ENCODE results near the gene BCO1.

Gene BCO1

DNA sequence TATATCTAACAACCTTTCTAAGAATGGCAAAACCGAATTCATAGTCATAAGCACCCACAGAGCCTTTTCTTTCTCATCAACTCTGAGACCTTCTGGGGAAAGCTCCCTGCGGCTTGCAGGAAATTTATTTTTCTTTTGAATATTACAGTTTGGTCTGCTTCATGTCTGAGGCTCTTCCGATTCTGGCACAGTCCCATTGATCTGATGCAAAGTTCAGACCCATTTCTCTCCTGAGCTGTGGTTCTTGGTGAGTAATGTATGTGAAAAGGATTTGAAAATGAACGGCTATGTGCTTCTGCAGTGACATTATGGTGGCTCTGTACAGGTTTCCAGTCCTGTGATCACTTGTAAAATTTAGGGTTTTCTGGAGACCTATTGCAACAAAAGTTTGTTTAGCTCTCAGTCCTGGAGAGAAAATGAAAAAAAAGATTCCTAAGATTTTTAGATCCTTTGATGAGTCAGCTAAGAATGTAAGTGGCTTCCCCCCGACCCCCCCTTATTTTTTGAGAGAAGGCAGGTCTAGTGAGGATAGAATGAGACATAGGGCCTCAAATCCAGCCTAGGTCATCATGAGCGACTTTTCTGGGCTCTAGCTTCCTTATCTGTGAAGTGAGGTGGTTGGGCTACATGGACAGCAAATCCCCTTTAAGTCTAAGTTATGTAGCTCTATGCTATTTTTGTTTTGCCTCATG lies 80.9 kb downstream of the BCO1 start:
- DNase-seq (ENCODE audit: extremely low read depth, low read depth): no peak
- TF ChIP-seq, protein P1, sequence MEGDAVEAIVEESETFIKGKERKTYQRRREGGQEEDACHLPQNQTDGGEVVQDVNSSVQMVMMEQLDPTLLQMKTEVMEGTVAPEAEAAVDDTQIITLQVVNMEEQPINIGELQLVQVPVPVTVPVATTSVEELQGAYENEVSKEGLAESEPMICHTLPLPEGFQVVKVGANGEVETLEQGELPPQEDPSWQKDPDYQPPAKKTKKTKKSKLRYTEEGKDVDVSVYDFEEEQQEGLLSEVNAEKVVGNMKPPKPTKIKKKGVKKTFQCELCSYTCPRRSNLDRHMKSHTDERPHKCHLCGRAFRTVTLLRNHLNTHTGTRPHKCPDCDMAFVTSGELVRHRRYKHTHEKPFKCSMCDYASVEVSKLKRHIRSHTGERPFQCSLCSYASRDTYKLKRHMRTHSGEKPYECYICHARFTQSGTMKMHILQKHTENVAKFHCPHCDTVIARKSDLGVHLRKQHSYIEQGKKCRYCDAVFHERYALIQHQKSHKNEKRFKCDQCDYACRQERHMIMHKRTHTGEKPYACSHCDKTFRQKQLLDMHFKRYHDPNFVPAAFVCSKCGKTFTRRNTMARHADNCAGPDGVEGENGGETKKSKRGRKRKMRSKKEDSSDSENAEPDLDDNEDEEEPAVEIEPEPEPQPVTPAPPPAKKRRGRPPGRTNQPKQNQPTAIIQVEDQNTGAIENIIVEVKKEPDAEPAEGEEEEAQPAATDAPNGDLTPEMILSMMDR (IDR thresholded peaks at IDR 0.05; ENCODE audit: low read depth, low read length): no peak

- TF ChIP-seq, protein P1 (IDR thresholded peaks at IDR 0.05; ENCODE audit: low read depth, low read length): no peak
- no peak for DNase-seq (ENCODE audit: extremely low read depth, low read depth)
These were observed 82.5 kb downstream of the BCO1 start for GRCh38 chr16:81321039-81321438.

DNA sequence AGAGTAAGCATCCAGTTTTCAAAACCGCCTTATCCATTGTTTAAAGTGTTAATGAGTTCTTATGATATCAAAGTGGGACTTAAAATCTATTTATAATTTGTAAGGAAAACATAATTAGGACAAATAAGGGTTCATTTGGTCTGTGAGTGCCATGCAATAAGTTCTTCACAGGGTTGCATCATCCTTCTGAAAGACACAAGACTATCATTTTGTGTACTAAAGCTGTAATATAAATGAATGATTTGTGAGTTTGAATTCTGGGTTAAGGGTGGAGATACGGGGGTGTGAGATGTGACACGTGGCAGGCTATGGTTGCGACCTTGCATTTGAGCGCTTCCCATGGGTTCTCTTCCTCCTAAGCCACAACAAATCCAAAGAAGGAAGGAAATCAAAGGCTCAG lies 83.0 kb downstream of the BCO1 start:
- DNase-seq (ENCODE audit: extremely low read depth, low read depth): no peak
- TF ChIP-seq, protein P1 (IDR thresholded peaks at IDR 0.05; ENCODE audit: low read depth, low read length): no peak

- DNase-seq (ENCODE audit: extremely low read depth, low read depth): no peak
- TF ChIP-seq, protein P1 (IDR thresholded peaks at IDR 0.05; ENCODE audit: low read depth, low read length): no peak
These were observed 86.3 kb downstream of the BCO1 start for GRCh38 chr16:81324808-81325207.

- TF ChIP-seq, protein P1 (IDR thresholded peaks at IDR 0.05; ENCODE audit: low read depth, low read length): no peak
- DNase-seq (ENCODE audit: extremely low read depth, low read depth): no peak
These were observed 88.5 kb downstream of the BCO1 start for GRCh38 chr16:81327011-81327410.

DNA sequence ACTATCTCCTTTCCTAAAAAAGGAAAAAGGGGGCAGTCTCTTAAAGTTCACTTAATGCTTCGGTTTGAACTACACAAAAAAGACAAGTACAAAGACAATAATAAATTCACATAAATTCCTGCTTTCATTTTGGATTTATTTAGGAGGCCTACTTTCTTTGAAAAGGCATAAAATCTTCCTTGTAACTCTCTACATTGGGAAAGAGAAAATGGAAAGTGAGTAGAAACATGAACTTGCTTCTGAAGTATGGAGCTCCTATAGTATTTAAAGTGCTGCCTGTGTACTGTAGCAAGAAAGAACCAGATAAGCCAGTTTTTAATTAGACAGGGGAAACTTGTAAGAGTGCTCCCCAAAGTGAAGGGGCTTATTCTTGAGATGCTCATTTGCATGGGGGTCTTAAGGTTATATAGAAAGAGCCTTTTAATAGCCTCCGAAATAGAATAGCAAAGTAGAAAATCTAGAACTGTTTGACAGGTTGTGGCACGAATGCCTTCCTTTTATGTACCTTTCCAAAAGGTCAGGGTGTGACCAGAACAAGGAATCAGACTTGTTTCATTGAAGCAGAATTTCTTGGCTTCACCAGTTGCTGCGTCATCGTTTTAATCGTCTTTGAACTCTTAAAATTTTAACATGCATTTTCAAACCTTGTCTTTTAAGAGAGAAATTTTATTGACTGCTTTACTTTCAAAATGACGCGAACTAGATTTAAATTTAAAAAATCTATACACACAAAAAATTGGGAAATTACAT lies 89.1 kb downstream of the BCO1 start:
- DNase-seq (ENCODE audit: extremely low read depth, low read depth): no peak
- TF ChIP-seq, protein P1 (IDR thresholded peaks at IDR 0.05; ENCODE audit: low read depth, low read length): no peak

GRCh38 chr16:81329947-81330346 lies 91.5 kb downstream of the BCO1 start:
- no peak for DNase-seq (ENCODE audit: extremely low read depth, low read depth)
- TF ChIP-seq, protein P1 (IDR thresholded peaks at IDR 0.05; ENCODE audit: low read depth, low read length): no peak
